Measurements from ENCODE around the gene DLAT.
"Not testable (repeated sequence)": the region's sequence is repeated elsewhere in the genome, so short reads cannot be mapped to it uniquely, and the experiment has no call there.

The DLAT gene

GRCh38 chr11:112042161-112042960 lies 17.2 kb downstream of the DLAT start:
- DNase-seq = no peak
- intact Hi-C loops (cut with DNase I) = no loop called here

- intact Hi-C loops (cut with DNase I) = no loop called here
- no peak for DNase-seq
Observed at GRCh38 chr11:112042961-112043304, 17.7 kb downstream of the DLAT start.

GRCh38 chr11:112044961-112045360 lies 19.8 kb downstream of the DLAT start:
- no peak for DNase-seq
- intact Hi-C loops (cut with DNase I) = no loop called here

GRCh38 chr11:112046647-112047046 lies 21.4 kb downstream of the DLAT start:
- intact Hi-C loops (cut with DNase I); DNase-seq: not testable (repeated sequence)

GRCh38 chr11:112048256-112048655 lies 23.0 kb downstream of the DLAT start:
- intact Hi-C loops (cut with DNase I); DNase-seq: not testable (repeated sequence)

GRCh38 chr11:112049777-112050176 lies 24.6 kb downstream of the DLAT start:
- intact Hi-C loops (cut with DNase I) = no loop called here
- no peak for DNase-seq

GRCh38 chr11:112050721-112051120 lies 25.5 kb downstream of the DLAT start:
- no peak for DNase-seq
- intact Hi-C loops (cut with DNase I) = no loop called here

- no peak for DNase-seq
- intact Hi-C loops (cut with DNase I) = no loop called here
Observed at GRCh38 chr11:112051768-112052167, 26.6 kb downstream of the DLAT start.

GRCh38 chr11:112057170-112057569 lies 32.0 kb downstream of the DLAT start:
- DNase-seq = no peak
- intact Hi-C loops (cut with DNase I) = no loop called here

GRCh38 chr11:112058103-112058502 lies 32.9 kb downstream of the DLAT start:
- no peak for DNase-seq
- intact Hi-C loops (cut with DNase I) = no loop called here

- no peak for DNase-seq
- intact Hi-C loops (cut with DNase I) = no loop called here
Observed at GRCh38 chr11:112062923-112063322, 37.7 kb downstream of the DLAT start.

GRCh38 chr11:112073941-112074811 lies 49.0 kb downstream of the DLAT start, which contains the start of the genes NKAPD1 and PIH1D2:
Gene NKAPD1 (plus strand): TSS chr11:112074299. CDS start chr11:112075575, 1,276 bp downstream.
Gene PIH1D2 (minus strand): TSS chr11:112074017. CDS start chr11:112073174, 843 bp downstream.
- DNase-seq = peak; percentile 61 to 94 (median 83)

GRCh38 chr11:112082729-112083128 lies 57.5 kb downstream of the DLAT start:
- intact Hi-C loops (cut with DNase I) = loop anchor here (10.0 kb wide), 1 partner anchor 208 kb away; the partner anchor contains the start of genes ALG9, CFAP68 and FDXACB1
- DNase-seq = no peak

More at GRCh38 chr11:112073941-112074811, 49.0 kb downstream of the DLAT start, which contains the start of the genes NKAPD1 and PIH1D2:
- intact Hi-C loops (cut with DNase I) = loop anchor here (10.0 kb wide), 1 partner anchor 139 kb away; the partner anchor contains the start of gene DIXDC1

GRCh38 chr11:112085822-112086421 lies 60.7 kb downstream of the DLAT start:
- intact Hi-C loops (cut with DNase I) = loop anchor here (10.0 kb wide), 1 partner anchor 211 kb away; the partner anchor contains the start of genes ALG9, CFAP68 and FDXACB1
- DNase-seq = peak in 26 of 42 donors; percentile 5 to 57 (median 26)

- intact Hi-C loops (cut with DNase I) = loop anchor here (10.0 kb wide), 1 partner anchor 212 kb away; the partner anchor contains the start of genes ALG9, CFAP68 and FDXACB1
- peak; percentile 91 to 98 (median 96) for DNase-seq
Observed at GRCh38 chr11:112086422-112087191, 61.4 kb downstream of the DLAT start, which contains the start of the genes SDHD and TIMM8B. Gene SDHD (plus strand): TSS chr11:112086873. CDS start chr11:112086908, 35 bp downstream. Gene TIMM8B (minus strand): TSS chr11:112086756. CDS start chr11:112086723, 33 bp downstream.

GRCh38 chr11:112087212-112087611 lies 62.0 kb downstream of the DLAT start:
- intact Hi-C loops (cut with DNase I) = loop anchor here (10.0 kb wide), 1 partner anchor 212 kb away; the partner anchor contains the start of genes ALG9, CFAP68 and FDXACB1
- DNase-seq = peak in 1 of 42 donors; percentile 2

GRCh38 chr11:112095302-112095701 lies 70.1 kb downstream of the DLAT start:
- DNase-seq; intact Hi-C loops (cut with DNase I): not testable (repeated sequence)

- intact Hi-C loops (cut with DNase I) = no loop called here
- no peak for DNase-seq
Observed at GRCh38 chr11:112096194-112096593, 71.0 kb downstream of the DLAT start.

Measured in head of caudate nucleus (tissue), 42 donors.